ENCODE measurements around the gene KLC1. TPM values are rescaled to one million over a fixed set of nuclear protein-coding genes. Genes with fewer than 3 reads are reported as not detected.

KLC1 gene
- total and polyA plus RNA-seq, 2 of the 13 experiments (the other 11 are each of a cell fraction or from before 2014, with no cell fraction given): 53.2 to 63.5 TPM

GRCh38 chr14:103628684-103629502 is at the start of gene KLC1 (continued):
- 0 out of 2 replicates have a peak, but pooled peaks have one; percentile 19 for TF ChIP-seq SP4 (CRISPR knock-in tag; IDR thresholded peaks at IDR 0.05)
- TF ChIP-seq TGIF2 (CRISPR knock-in tag; IDR thresholded peaks at IDR 0.05): no peak
- peak; percentile 32 for TF ChIP-seq MXD3 (CRISPR knock-in tag; IDR thresholded peaks at IDR 0.05)
- no peak for TF ChIP-seq MZF1 (CRISPR knock-in tag; IDR thresholded peaks at IDR 0.05; ENCODE audit: borderline replicate concordance)
- peak; percentile 37; the same call in 1 of the 2 replicates for TF ChIP-seq BRCA1 (CRISPR knock-in tag; IDR thresholded peaks at IDR 0.05)
- no peak for TF ChIP-seq XRCC5 (optimal IDR thresholded peaks at IDR 0.05; ENCODE audit: low read length)
- TF ChIP-seq ZNF800 (CRISPR knock-in tag; IDR thresholded peaks at IDR 0.05): peak; percentile 38; the same call in 1 of the 2 replicates
- peak; percentile 67 for TF ChIP-seq SRSF1 (optimal IDR thresholded peaks at IDR 0.05; ENCODE audit: low read depth, low read length)
- TF ChIP-seq CHCHD3 (CRISPR knock-in tag; IDR thresholded peaks at IDR 0.05): no peak
- TF ChIP-seq ZNF570 (CRISPR knock-in tag; IDR thresholded peaks at IDR 0.05; ENCODE audit: borderline replicate concordance): peak; percentile 26; the same call in 1 of the 2 replicates
- TF ChIP-seq MXD4 (CRISPR knock-in tag; IDR thresholded peaks at IDR 0.05): no peak; the same call in 1 of the 2 replicates
- peak; percentile 15; the same call in 1 of the 2 replicates for TF ChIP-seq ZSCAN25 (CRISPR knock-in tag; IDR thresholded peaks at IDR 0.05)
- TF ChIP-seq SKI (IDR thresholded peaks at IDR 0.05; ENCODE audit: partially characterized antibody): no peak
- no peak for TF ChIP-seq ZNF136 (CRISPR knock-in tag; IDR thresholded peaks at IDR 0.05; ENCODE audit: low read depth)
- TF ChIP-seq ZNF790 (CRISPR knock-in tag; IDR thresholded peaks at IDR 0.05; ENCODE audit: borderline replicate concordance): peak; percentile 80
- peak; percentile 50; the same call in 1 of the 2 replicates for TF ChIP-seq ZNF121 (CRISPR knock-in tag; IDR thresholded peaks at IDR 0.05)
- TF ChIP-seq ZNF782 (CRISPR knock-in tag; IDR thresholded peaks at IDR 0.05; ENCODE audit: borderline replicate concordance): peak; percentile 27; the same call in 1 of the 2 replicates
- TF ChIP-seq IRF1 (CRISPR knock-in tag; IDR thresholded peaks at IDR 0.05; ENCODE audit: low read depth): no peak
- TF ChIP-seq MAF1 (CRISPR knock-in tag; IDR thresholded peaks at IDR 0.05; ENCODE audit: borderline replicate concordance): 0 out of 2 replicates have a peak, but pooled peaks have one; percentile 29
- TF ChIP-seq FOXA3 (CRISPR knock-in tag; IDR thresholded peaks at IDR 0.05): peak; percentile 40; the same call in 1 of the 2 replicates
- peak; percentile 10; the same call in 1 of the 2 replicates for TF ChIP-seq GMEB1 (CRISPR knock-in tag; IDR thresholded peaks at IDR 0.05; ENCODE audit: borderline replicate concordance)
- TF ChIP-seq HOXA9 (CRISPR knock-in tag; IDR thresholded peaks at IDR 0.05; ENCODE audit: borderline replicate concordance): no peak
- TF ChIP-seq ZFYVE20 (CRISPR knock-in tag; IDR thresholded peaks at IDR 0.05; ENCODE audit: borderline replicate concordance, low read depth): no peak
- no peak; the same call in 1 of the 2 replicates for TF ChIP-seq BORCS8-MEF2B (CRISPR knock-in tag; IDR thresholded peaks at IDR 0.05)
- peak; percentile 49; the same call in 1 of the 2 replicates for TF ChIP-seq ZBTB38 (CRISPR knock-in tag; IDR thresholded peaks at IDR 0.05)

All from HepG2 (cell line).